Measurements from ENCODE around the gene BICC1.

The BICC1 gene

GRCh38 chr10:58779594-58779993, 266.9 kb downstream of the BICC1 start:
- DNase-seq (ENCODE audit: low spot score), result no peak

GRCh38 chr10:58780476-58780875, 267.8 kb downstream of the BICC1 start:
- DNase-seq (ENCODE audit: low spot score), result no peak

GRCh38 chr10:58781873-58782488, 269.3 kb downstream of the BICC1 start:
- DNase-seq (ENCODE audit: low spot score), result peak; percentile 60

GRCh38 chr10:58782876-58783851, 270.5 kb downstream of the BICC1 start:
- no peak for DNase-seq (ENCODE audit: low spot score)

- no peak for DNase-seq (ENCODE audit: low spot score)
Observed at GRCh38 chr10:58784361-58784760, 271.7 kb downstream of the BICC1 start.

- no peak for DNase-seq (ENCODE audit: low spot score)
Observed at GRCh38 chr10:58785354-58785753, 272.7 kb downstream of the BICC1 start.

GRCh38 chr10:58791137-58791536, 278.5 kb downstream of the BICC1 start:
- no peak for DNase-seq (ENCODE audit: low spot score)

- no peak for DNase-seq (ENCODE audit: low spot score)
Observed at GRCh38 chr10:58795560-58795959, 282.9 kb downstream of the BICC1 start.

- DNase-seq (ENCODE audit: low spot score), result peak; percentile 52
Observed at GRCh38 chr10:58796242-58796641, 283.6 kb downstream of the BICC1 start.

- DNase-seq (ENCODE audit: low spot score), result peak; percentile 51
Observed at GRCh38 chr10:58796824-58797223, 284.2 kb downstream of the BICC1 start.

GRCh38 chr10:58797356-58797755, 284.7 kb downstream of the BICC1 start:
- DNase-seq (ENCODE audit: low spot score), result no peak

GRCh38 chr10:58802047-58802446, 289.4 kb downstream of the BICC1 start:
- no peak for DNase-seq (ENCODE audit: low spot score)

- DNase-seq (ENCODE audit: low spot score), result no peak
Observed at GRCh38 chr10:58806323-58806722, 293.7 kb downstream of the BICC1 start.

GRCh38 chr10:58806970-58807628, 294.4 kb downstream of the BICC1 start:
- DNase-seq (ENCODE audit: low spot score), result no peak

- DNase-seq (ENCODE audit: low spot score), result no peak
Observed at GRCh38 chr10:58807629-58808022, 295.0 kb downstream of the BICC1 start.

- no peak for DNase-seq (ENCODE audit: low spot score)
Observed at GRCh38 chr10:58810751-58811150, 298.1 kb downstream of the BICC1 start.

- DNase-seq (ENCODE audit: low spot score), result no peak
Observed at GRCh38 chr10:58813573-58813972, 300.9 kb downstream of the BICC1 start.

- no peak for DNase-seq (ENCODE audit: low spot score)
Observed at GRCh38 chr10:58817201-58817846, 304.7 kb downstream of the BICC1 start.

- no peak for DNase-seq (ENCODE audit: low spot score)
Observed at GRCh38 chr10:58818900-58819299, 306.2 kb downstream of the BICC1 start.

GRCh38 chr10:58820386-58820785, 307.7 kb downstream of the BICC1 start:
- DNase-seq (ENCODE audit: low spot score), result no peak

GRCh38 chr10:58820861-58821751, 308.4 kb downstream of the BICC1 start:
- no peak for DNase-seq (ENCODE audit: low spot score)
